Measurements from ENCODE around the gene PDE10A. TPM values are rescaled to one million over a fixed set of nuclear protein-coding genes. Genes with fewer than 3 reads are reported as not detected.

The PDE10A gene
- total RNA-seq, 6 experiments from 2014 or later = 1.2 to 2.0 (median 1.6) TPM; not detected in 2

DNA sequence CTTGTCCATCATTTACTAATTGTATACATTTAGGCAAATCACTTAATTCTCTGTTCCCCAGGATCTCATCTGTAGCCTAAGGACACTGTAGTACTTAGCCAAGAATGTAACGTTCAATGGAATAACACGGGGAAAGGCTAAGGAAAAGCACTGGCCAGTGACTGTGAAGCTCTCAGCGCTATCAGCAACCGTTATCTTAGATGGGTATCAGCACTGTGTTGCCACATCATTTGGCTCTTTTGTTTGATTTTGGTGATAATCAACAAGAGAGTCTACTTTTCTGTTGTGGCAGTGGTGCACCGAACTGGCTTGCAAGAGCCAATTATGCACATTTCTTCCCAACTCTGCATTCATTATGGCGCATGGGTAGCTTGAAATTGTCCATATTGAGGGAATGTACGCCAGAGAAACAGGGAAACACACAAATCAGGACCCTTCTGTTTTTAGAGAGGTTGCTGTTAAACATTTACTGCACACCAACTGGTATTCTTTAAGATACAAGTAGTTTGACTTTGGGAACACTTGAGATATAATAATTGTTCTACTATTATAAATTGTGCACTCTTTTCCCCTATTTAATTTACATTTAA is 259.9 kb downstream of the PDE10A start:
- Mint-ChIP-seq H3K4me1 (ENCODE audit: low read depth) (no peaks in the 10 kb centered on the region), H3K27ac (no peak overlapping the region), H3K9me3 (peaks cover 24% of the 10 kb centered on the region), H3K27me3 (ENCODE audit: insufficient read depth) (no peaks in the 10 kb centered on the region), H3K36me3 (ENCODE audit: low read depth) (no peaks in the 10 kb centered on the region), H3K4me3 (no peak overlapping the region)
- no peak for DNase-seq
- TF ChIP-seq, protein P1, sequence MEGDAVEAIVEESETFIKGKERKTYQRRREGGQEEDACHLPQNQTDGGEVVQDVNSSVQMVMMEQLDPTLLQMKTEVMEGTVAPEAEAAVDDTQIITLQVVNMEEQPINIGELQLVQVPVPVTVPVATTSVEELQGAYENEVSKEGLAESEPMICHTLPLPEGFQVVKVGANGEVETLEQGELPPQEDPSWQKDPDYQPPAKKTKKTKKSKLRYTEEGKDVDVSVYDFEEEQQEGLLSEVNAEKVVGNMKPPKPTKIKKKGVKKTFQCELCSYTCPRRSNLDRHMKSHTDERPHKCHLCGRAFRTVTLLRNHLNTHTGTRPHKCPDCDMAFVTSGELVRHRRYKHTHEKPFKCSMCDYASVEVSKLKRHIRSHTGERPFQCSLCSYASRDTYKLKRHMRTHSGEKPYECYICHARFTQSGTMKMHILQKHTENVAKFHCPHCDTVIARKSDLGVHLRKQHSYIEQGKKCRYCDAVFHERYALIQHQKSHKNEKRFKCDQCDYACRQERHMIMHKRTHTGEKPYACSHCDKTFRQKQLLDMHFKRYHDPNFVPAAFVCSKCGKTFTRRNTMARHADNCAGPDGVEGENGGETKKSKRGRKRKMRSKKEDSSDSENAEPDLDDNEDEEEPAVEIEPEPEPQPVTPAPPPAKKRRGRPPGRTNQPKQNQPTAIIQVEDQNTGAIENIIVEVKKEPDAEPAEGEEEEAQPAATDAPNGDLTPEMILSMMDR (IDR thresholded peaks at IDR 0.05) = no peak

- H3K4me3 Mint-ChIP-seq = no peak overlapping the region
- H3K36me3 Mint-ChIP-seq (ENCODE audit: low read depth) = no peaks in the 10 kb centered on the region
Measured at GRCh38 chr6:165401092-165401491, 261.9 kb downstream of the PDE10A start.

GRCh38 chr6:165390475-165390874 is 272.6 kb downstream of the PDE10A start:
- Mint-ChIP-seq H3K4me1 (ENCODE audit: low read depth) (no peaks in the 10 kb centered on the region), H3K9me3 (peaks cover 57% of the 10 kb centered on the region), H3K4me3 (no peak overlapping the region), H3K36me3 (ENCODE audit: low read depth) (peaks cover 5% of the 10 kb centered on the region), H3K27me3 (ENCODE audit: insufficient read depth) (peaks cover 2% of the 10 kb centered on the region; the same call in 1 of the 2 replicates), H3K27ac (no peak overlapping the region)
- DNase-seq = no peak
- TF ChIP-seq, protein P1 (IDR thresholded peaks at IDR 0.05) = no peak

More at GRCh38 chr6:165401092-165401491, 261.9 kb downstream of the PDE10A start:
- H3K27me3 Mint-ChIP-seq (ENCODE audit: insufficient read depth) = no peaks in the 10 kb centered on the region
- no peak for DNase-seq
- no peak overlapping the region for H3K27ac Mint-ChIP-seq
- TF ChIP-seq, protein P1 (IDR thresholded peaks at IDR 0.05) = no peak
- H3K4me1 Mint-ChIP-seq (ENCODE audit: low read depth) = no peaks in the 10 kb centered on the region
- peaks cover 23% of the 10 kb centered on the region for H3K9me3 Mint-ChIP-seq

DNA sequence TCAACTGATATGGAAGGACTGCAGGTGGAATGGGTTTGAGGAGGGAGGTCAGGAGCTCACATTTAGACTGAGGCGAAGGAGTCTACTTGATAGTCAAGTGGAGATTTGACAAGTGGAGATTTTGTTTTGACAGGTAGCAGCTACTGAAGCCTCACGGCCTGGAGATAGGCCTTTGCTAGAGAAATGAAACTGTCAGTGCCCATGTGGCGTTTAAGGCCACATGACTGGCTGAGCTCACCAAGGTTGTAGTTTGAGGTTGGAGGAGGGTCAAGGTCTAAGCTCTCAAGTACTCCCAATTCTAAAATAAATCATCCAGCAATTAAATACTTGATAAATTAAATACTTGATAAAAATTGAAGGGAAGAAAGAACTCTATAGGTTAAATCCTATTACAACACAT is 273.5 kb downstream of the PDE10A start:
- peaks cover 2% of the 10 kb centered on the region; the same call in 1 of the 2 replicates for H3K27me3 Mint-ChIP-seq (ENCODE audit: insufficient read depth)
- TF ChIP-seq, protein P1 (IDR thresholded peaks at IDR 0.05) = no peak
- no peak for DNase-seq
- H3K4me3 Mint-ChIP-seq = no peak overlapping the region
- peaks cover 58% of the 10 kb centered on the region for H3K9me3 Mint-ChIP-seq
- no peak overlapping the region for H3K27ac Mint-ChIP-seq
- no peaks in the 10 kb centered on the region for H3K4me1 Mint-ChIP-seq (ENCODE audit: low read depth)
- H3K36me3 Mint-ChIP-seq (ENCODE audit: low read depth) = peaks cover 5% of the 10 kb centered on the region

DNA sequence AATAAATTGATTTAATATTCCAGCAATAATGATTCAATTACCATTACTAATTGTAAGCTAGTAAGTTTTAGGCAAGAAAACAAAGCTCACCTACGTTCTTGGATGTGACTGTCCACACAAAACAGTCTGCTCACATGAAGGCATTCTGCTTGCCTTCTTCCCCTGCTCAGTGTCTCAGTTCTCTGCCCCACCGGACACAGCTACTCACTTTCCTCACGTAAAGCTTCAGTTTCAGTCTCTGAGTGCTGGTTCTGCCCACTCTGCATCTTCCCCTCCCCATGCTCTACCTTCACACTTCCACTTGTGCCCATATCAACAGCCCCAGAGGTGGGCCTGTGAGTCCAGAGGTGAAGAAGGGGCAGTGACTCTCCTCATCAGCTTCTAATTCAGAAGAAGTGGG is 279.7 kb downstream of the PDE10A start:
- no peak for DNase-seq
- no peak overlapping the region for H3K4me3 Mint-ChIP-seq
- no peak overlapping the region for H3K27ac Mint-ChIP-seq
- peaks cover 50% of the 10 kb centered on the region for H3K9me3 Mint-ChIP-seq
- H3K36me3 Mint-ChIP-seq (ENCODE audit: low read depth) = no peaks in the 10 kb centered on the region; the same call in 1 of the 2 replicates
- TF ChIP-seq, protein P1 (IDR thresholded peaks at IDR 0.05) = no peak
- H3K4me1 Mint-ChIP-seq (ENCODE audit: low read depth) = no peaks in the 10 kb centered on the region
- no peaks in the 10 kb centered on the region for H3K27me3 Mint-ChIP-seq (ENCODE audit: insufficient read depth)
